Measurements from ENCODE around the gene SLC9A3.

SLC9A3 gene

DNA sequence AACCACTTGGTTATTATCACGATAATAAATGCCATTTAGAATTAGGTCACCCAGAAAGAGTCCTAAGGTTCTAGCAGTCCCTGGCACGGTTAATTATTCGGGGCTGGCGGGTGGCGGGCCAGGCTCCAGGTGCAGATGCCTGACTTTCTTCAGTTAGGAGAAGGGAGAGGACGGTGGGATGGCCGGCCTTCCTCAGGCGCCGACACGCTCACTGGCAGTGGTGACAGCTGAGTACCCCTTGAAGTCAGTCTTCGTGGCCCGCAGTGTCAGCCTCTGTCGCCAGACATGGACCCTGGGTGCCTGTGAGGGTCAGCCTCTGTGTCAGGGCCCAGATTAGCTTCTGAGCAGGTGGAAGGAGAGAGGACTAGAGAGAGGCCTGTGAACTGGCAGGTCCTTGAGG lies 102.3 kb downstream of the SLC9A3 start:
- TF ChIP-seq, protein P1, sequence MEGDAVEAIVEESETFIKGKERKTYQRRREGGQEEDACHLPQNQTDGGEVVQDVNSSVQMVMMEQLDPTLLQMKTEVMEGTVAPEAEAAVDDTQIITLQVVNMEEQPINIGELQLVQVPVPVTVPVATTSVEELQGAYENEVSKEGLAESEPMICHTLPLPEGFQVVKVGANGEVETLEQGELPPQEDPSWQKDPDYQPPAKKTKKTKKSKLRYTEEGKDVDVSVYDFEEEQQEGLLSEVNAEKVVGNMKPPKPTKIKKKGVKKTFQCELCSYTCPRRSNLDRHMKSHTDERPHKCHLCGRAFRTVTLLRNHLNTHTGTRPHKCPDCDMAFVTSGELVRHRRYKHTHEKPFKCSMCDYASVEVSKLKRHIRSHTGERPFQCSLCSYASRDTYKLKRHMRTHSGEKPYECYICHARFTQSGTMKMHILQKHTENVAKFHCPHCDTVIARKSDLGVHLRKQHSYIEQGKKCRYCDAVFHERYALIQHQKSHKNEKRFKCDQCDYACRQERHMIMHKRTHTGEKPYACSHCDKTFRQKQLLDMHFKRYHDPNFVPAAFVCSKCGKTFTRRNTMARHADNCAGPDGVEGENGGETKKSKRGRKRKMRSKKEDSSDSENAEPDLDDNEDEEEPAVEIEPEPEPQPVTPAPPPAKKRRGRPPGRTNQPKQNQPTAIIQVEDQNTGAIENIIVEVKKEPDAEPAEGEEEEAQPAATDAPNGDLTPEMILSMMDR (IDR thresholded peaks at IDR 0.05; ENCODE audit: low read depth, low read length, missing control alignments) = no peak
- no peak overlapping the region for H3K4me3 ChIP-seq (replicated peaks; ENCODE audit: low read depth, low read length)
- DNase-seq (ENCODE audit: extremely low read depth, low read depth) = no peak

DNA sequence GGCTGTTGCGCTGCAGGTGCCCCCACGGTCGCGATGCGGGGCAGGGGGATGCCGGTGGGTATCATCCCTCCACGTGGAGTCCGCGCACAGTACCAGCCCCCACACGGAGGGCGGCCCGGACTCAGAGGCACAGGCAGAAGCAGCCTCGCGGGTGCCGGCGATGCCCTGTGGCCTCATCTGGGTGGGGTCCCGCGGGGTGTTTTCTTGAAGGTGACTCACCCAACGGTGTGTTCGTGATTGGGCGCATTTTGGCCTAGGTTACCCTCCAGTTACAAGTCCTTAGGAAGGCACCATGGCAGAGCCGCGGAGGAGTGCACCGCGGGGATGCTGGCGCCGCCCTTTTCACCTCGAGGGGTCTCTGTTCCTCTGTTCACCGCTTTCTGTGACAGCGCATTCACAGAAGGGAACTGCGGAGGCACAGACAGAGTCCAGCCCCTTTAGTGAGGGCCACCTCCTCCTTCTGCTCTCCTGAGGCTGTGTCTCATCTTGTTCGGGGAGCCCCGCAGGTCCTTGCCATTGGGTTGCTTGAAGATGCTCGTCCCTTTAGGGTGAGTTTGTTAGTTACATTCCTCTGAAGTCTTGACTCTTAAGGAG lies 102.9 kb downstream of the SLC9A3 start:
- TF ChIP-seq, protein P1 (IDR thresholded peaks at IDR 0.05; ENCODE audit: low read depth, low read length, missing control alignments) = no peak
- no peak overlapping the region for H3K4me3 ChIP-seq (replicated peaks; ENCODE audit: low read depth, low read length)

DNA sequence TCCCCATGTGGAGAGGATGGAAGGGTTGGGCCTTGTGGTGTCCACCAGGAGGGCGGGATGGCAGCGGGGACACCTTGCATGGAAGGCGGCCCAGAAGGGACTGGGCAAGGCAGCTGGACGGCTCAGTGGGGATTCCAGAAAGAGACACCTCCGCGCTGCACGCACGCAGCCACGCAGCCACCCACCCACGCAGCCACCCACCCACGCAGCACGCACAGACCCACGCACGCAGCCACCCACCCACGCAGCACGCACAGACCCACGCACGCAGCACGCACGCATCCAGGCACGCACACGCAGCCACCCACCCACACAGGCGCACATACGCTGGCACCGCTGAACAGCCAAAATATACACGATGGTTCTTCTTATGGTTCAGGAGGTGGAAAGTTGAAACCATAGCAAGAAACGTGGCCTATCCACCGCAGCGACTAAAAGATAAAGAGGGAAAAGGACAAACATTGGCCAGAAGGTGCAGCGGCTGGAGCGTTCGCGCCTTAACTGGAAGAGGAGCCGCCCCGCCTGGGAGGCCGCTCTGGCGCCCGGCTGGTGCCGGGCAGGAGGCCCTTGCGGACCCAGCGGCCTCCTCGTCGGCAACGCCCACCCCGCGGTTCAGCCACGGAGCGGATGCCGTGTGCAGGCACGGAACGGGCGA lies 103.5 kb downstream of the SLC9A3 start:
- no peak for DNase-seq (ENCODE audit: extremely low read depth, low read depth)
- H3K4me3 ChIP-seq (replicated peaks; ENCODE audit: low read depth, low read length) = no peak overlapping the region
- TF ChIP-seq, protein P1 (IDR thresholded peaks at IDR 0.05; ENCODE audit: low read depth, low read length, missing control alignments) = no peak

More for the DNA sequence above, 102.9 kb downstream of the SLC9A3 start:
- no peak for DNase-seq (ENCODE audit: extremely low read depth, low read depth)

Measured in HFF-Myc (cell line).